Testis (tissue), 3 donors: Measurements from ENCODE around the gene IL25. TPM values are rescaled to one million over a fixed set of nuclear protein-coding genes. Genes with fewer than 3 reads are reported as not detected.

Experiments
- DNase-seq: peaks from one replicate; pipeline ENCODE4 v3.0.0-alpha.2; 2019
- H3K27ac ChIP-seq, 2 donors: fragments of 200-600 bp; sonication (generic); one replicate each; pipeline ENCODE4 v1.5.1; 2019
- H3K27me3 ChIP-seq: fragments of 200-600 bp; sonication (generic); one replicate; pipeline ENCODE4 v1.5.1; 2019
- H3K36me3 ChIP-seq: fragments of 200-600 bp; sonication (generic); one replicate; pipeline ENCODE4 v1.5.1; 2017; ENCODE audit warnings: low read depth; ENCODE audit errors: missing control alignments
- H3K4me1 ChIP-seq: fragments of 200-600 bp; sonication (generic); one replicate; pipeline ENCODE4 v1.5.1; 2019
- H3K4me3 ChIP-seq, 2 donors: fragments of 200-600 bp; sonication (generic); one replicate each; pipeline ENCODE4 v1.5.1; 2017 to 2019
- H3K9me3 ChIP-seq: fragments of 200-600 bp; sonication (generic); one replicate; pipeline ENCODE4 v1.5.1; 2017
- POLR2A ChIP-seq: fragments of 450-650 bp; IDR thresholded peaks from one replicate; pipeline ENCODE4 v1.6.1; 2017; ENCODE audit warnings: antibody characterized with exemption, mild to moderate bottlenecking, moderate library complexity
- WGBS, 2 donors: methylation state at CpG; one replicate each; pipeline ENCODE4 v1.1.5; 2018; 5-methylcytosine and 5-hydroxymethylcytosine counted together
- intact Hi-C: fragments of 100-400 bp; cut with DNase I; formaldehyde crosslinking; loops from one replicate; pipeline ENCODE4 v1.15.1; 2023; ENCODE audit warnings: low total_unique reads
- polyA plus RNA-seq: library from polyadenylated mRNA; stranded (reverse); fragments of 350-450 nt; fragmentation: Illumina TruSeq; extraction: RNeasy Lipid Tissue Mini Kit (QIAGEN cat#74804); gene quantifications from one replicate; pipeline ENCODE4 v1.2.3, GENCODE V29; 2014; ENCODE audit warnings: low read depth, low replicate concordance; ENCODE audit not compliant: insufficient read depth
- total RNA-seq, 2 donors: library from RNA; depleted of rRNA; stranded (reverse); fragments of >200 nt; gene quantifications; one replicate each; pipeline ENCODE4 v1.2.3, GENCODE V29; 2016
- TF ChIP-seq, protein P1 (sequence below), 3 experiments: fragments of 450-650 bp in 2 of 3; fragments of 200-600 bp in 1 of 3; sonication (generic) in 1 of 3; IDR thresholded peaks; one replicate each; pipeline ENCODE4 v1.5.1; 2016 to 2019; ENCODE audit warnings: antibody characterized with exemption in 3 of 3, mild to moderate bottlenecking in 2 of 3, moderate library complexity in 1 of 3

Gene IL25
- total and polyA plus RNA-seq, 3 donors from 2014 or later, result 0.39 to 0.83 (median 0.68) TPM

DNA sequence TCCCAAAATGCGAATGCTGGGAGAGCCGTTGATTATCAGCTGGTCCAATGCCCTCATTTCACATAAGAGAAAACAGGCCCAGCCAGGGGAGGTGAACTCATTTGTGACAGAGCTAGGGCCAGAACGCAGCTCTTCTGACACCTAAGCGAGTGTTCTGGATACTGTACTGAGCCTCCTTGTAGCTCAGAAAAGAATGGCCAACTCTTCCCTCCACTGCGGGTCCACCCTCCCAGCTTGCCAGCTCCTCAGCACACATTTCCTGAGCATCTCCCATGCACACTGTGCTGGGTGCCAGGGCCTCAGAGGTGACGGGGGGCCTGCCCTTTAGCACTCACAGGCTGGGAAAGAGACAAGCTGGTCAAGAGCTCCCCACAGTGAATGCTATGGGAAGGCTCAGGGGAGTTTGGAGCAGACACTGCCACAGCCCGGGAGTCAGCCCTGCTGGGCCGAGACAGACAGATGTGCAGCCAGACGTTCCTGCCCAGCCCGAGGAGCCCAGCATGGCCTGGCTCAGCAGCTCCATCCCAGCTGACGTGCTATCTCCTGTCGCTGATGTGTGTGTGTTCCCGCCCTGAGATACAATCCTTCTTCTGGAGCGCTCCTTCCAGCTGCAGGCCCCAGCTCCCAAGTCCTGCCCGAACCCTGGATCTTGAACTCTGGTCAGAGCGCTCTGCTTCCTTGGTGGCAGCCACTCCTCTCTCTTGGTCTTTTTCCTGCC lies 7.7 kb downstream of the IL25 start:
- TF ChIP-seq POLR2A, result no peak
- TF ChIP-seq, protein P1, sequence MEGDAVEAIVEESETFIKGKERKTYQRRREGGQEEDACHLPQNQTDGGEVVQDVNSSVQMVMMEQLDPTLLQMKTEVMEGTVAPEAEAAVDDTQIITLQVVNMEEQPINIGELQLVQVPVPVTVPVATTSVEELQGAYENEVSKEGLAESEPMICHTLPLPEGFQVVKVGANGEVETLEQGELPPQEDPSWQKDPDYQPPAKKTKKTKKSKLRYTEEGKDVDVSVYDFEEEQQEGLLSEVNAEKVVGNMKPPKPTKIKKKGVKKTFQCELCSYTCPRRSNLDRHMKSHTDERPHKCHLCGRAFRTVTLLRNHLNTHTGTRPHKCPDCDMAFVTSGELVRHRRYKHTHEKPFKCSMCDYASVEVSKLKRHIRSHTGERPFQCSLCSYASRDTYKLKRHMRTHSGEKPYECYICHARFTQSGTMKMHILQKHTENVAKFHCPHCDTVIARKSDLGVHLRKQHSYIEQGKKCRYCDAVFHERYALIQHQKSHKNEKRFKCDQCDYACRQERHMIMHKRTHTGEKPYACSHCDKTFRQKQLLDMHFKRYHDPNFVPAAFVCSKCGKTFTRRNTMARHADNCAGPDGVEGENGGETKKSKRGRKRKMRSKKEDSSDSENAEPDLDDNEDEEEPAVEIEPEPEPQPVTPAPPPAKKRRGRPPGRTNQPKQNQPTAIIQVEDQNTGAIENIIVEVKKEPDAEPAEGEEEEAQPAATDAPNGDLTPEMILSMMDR (IDR thresholded peaks at IDR 0.05), result no peak
- Histone ChIP-seq H3K4me3 (no peak overlapping the region), H3K27me3 (no peaks in the 10 kb centered on the region), H3K4me1 (peaks cover 4% of the 10 kb centered on the region), H3K9me3 (no peaks in the 10 kb centered on the region), H3K27ac (no peak overlapping the region), H3K36me3 (no peaks in the 10 kb centered on the region)
- intact Hi-C loops, result no loop called here
- DNase-seq, result no peak
- 45 to 52% methylated on average over 13 to 14 of the region's 16 CpGs for WGBS, 2 donors

GRCh38 chr14:23380976-23381375 lies 8.4 kb downstream of the IL25 start:
- 61 to 76% methylated on average over 4 of the region's 4 CpGs for WGBS, 2 donors
- DNase-seq, result no peak
- intact Hi-C loops, result no loop called here

GRCh38 chr14:23381871-23382270 lies 9.3 kb downstream of the IL25 start:
- no peaks in the 10 kb centered on the region for H3K36me3 ChIP-seq
- intact Hi-C loops, result no loop called here
- no peak overlapping the region for H3K27ac ChIP-seq

More at GRCh38 chr14:23380976-23381375, 8.4 kb downstream of the IL25 start:
- H3K36me3 ChIP-seq, result no peaks in the 10 kb centered on the region
- TF ChIP-seq POLR2A, result no peak
- TF ChIP-seq, protein P1 (IDR thresholded peaks at IDR 0.05), result no peak
- H3K4me1 ChIP-seq, result peaks cover 4% of the 10 kb centered on the region
- H3K27me3 ChIP-seq, result no peaks in the 10 kb centered on the region
- H3K27ac ChIP-seq, result no peak overlapping the region
- H3K4me3 ChIP-seq, result no peak overlapping the region
- no peaks in the 10 kb centered on the region for H3K9me3 ChIP-seq

DNA sequence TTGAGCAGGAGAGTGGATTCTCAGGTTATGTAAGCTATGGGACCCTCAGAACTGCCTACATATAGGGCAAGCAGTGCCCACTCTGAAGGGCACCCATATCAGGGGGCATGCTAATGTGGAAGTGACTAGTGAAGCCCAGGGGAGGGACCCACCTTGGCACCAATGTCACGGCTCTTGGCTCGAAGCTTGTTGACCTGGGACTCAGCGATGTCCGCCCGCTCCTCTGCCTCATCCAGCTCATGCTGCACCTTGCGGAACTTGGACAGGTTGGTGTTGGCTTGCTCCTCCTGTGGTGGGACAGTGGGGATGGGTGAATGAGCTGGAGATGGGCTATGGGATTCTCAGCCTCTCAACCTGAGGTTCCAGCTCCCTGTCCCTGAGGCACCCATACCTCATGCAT lies 9.7 kb downstream of the IL25 start:
- no peak for DNase-seq
- no peaks in the 10 kb centered on the region for H3K27me3 ChIP-seq
- no peak overlapping the region for H3K27ac ChIP-seq
- TF ChIP-seq, protein P1 (IDR thresholded peaks at IDR 0.05), result no peak
- no peak for TF ChIP-seq POLR2A
- WGBS, 2 donors, result 84 to 97% methylated on average over 3 to 6 of the region's 6 CpGs
- peaks cover 4% of the 10 kb centered on the region for H3K4me1 ChIP-seq
- no peak overlapping the region for H3K4me3 ChIP-seq
- no peaks in the 10 kb centered on the region for H3K9me3 ChIP-seq
- H3K36me3 ChIP-seq, result no peaks in the 10 kb centered on the region
- intact Hi-C loops, result no loop called here

More at GRCh38 chr14:23381871-23382270, 9.3 kb downstream of the IL25 start:
- DNase-seq, result no peak
- Histone ChIP-seq H3K4me3 (no peak overlapping the region), H3K4me1 (peaks cover 4% of the 10 kb centered on the region), H3K9me3 (no peaks in the 10 kb centered on the region), H3K27me3 (no peaks in the 10 kb centered on the region)
- WGBS, 2 donors, result 73 to 80% methylated on average over 3 of the region's 3 CpGs
- TF ChIP-seq, protein P1 (IDR thresholded peaks at IDR 0.05), result no peak
- TF ChIP-seq POLR2A, result no peak
